Panc1 (cell line): ENCODE results near the gene GRIK3.

Experiments used
- CTCF ChIP-seq: fragments of 450-650 bp; IDR thresholded peaks from 2 replicates; pipeline ENCODE4 v1.5.1; 2017; ENCODE audit warnings: mild to moderate bottlenecking
- POLR2AphosphoS5 ChIP-seq: IDR thresholded peaks from 2 replicates; pipeline ENCODE4 v1.6.1; 2012; ENCODE audit warnings: mild to moderate bottlenecking, low read depth, low read length, moderate library complexity

GRCh38 chr1:36863500-36863899 lies 170.8 kb downstream of the GRIK3 start:
- no peak for TF ChIP-seq CTCF
- TF ChIP-seq POLR2AphosphoS5 = no peak
